GM19324 (cell line): Measurements from ENCODE around the gene PPP6R3.
"Not testable (repeated sequence)": the region's sequence is repeated elsewhere in the genome, so short reads cannot be mapped to it uniquely, and the experiment has no call there.

Experiments used
- ATAC-seq: cut with Tn5 transposase; IDR thresholded peaks from one replicate; pipeline ENCODE4 v1.9.1; 2021; ENCODE audit warnings: mild to moderate bottlenecking, moderate library complexity; ENCODE audit not compliant: unreplicated experiment, low FRiP score

PPP6R3 gene

GRCh38 chr11:68455485-68455884 lies 5.1 kb upstream of the PPP6R3 start:
- ATAC-seq: no peak

GRCh38 chr11:68457216-68457897 lies 3.2 kb upstream of the PPP6R3 start:
- ATAC-seq: no peak

DNA sequence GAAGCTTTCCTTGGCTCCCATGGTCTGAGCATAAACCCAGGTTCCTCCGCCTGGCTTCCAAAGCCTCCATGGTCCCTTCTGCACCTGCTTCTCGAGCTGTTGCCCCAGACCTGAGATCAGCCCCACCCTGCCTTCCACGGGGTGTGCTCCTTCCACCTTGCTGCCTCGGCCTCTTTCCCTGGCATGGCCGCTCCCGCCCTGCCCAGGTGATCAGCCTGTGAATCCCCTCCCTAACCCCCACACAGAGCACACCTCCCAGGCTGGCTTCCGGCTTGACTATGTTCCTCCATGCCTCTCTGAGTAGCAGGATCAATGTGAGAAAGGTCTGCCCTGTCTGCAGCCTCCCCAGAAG lies 2.7 kb upstream of the PPP6R3 start:
- no peak for ATAC-seq

- not testable (repeated sequence) for ATAC-seq
Observed at GRCh38 chr11:68458340-68458739, 2.2 kb upstream of the PPP6R3 start.

DNA sequence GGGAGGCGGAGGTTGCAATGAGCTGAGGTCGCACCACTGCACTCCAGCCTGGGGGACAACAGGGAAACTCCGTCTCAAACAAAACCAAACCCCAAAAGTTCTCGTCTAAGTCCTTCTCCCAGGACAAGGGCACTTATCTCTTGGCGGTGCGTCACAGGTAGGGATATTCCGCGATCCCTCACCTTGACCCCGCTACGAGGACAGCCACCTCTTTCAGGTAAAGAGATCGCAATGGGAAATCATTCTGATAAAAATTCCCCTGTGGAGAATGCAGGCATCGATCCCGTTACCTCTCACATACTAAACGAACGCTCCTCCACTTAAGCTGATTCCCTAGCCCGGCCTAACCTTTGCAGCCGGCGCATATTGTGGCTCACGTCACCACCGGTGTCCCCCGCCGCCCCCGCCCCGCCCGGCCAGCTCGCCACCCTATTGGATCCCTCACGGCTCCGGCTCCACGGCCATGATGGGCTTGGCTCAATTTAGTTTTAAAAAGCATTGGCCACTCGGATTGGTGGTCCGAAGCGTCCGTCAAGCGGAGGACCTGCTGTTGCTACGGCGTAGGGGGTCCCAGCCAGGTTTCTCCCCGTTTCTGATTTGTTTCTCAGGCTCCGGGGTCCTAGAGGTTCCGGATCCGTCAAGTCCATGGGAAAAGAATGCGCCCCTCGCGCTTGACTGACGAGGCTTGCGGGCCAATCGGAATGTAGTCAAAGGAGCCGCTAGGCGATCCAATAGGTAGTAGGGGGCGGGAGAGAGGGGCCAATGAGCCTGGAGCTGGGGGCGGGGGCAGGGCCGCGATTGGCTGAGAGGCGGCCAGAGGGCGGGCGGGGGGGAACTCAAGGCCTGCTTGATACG lies 439 bp upstream of the PPP6R3 start:
- peak; percentile 85 for ATAC-seq

- no peak for ATAC-seq
Observed at GRCh38 chr11:68461575-68461917, 994 bp downstream of the PPP6R3 start.

DNA sequence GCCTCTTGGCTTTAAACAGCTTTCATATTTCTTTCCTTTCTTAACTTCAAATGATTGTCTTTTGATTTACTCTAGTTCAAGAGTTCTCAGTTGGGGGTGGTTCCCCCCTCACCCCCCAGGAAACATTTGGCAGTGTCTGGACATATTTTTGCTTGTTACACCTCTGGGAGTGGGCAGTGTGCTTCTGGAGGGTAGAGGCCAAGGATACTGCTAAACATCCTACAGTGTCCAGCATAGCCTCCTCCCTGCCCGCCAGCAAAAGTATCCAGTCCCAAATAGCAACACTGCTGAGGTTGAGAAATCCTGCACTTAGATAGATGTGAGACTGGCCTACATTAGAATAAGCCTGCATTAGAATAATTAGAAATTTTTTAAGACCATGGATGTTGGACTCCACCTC lies 3.2 kb downstream of the PPP6R3 start:
- no peak for ATAC-seq

DNA sequence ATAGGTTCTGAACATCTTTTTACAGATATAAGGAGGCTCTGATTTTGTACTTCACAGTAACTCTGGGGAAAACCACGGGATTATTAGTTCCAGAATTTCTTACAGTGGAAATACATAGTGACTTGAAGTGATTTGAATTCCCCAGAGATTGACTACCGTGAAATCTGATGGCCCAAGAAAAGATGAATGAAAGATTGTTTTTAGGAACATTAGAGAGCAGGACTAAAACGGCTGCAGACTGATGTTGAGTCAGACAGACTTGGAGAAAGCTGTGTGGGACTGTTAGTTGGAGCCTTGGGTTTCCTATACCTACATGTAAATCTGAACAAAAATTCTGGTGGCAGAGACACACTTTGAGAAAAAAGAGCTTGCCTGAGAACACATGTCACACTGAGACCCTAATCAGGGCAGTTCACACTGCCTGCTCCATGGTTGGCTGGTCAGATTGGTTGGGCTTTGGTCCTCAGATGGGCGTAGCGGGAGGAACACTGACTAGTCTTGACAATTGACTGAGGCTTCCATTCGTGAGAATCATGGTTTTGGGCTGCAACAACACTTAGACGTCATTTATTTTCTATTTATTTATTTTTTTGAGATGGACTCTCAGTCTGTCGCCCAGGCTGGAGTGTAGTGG lies 6.8 kb downstream of the PPP6R3 start:
- ATAC-seq: no peak

DNA sequence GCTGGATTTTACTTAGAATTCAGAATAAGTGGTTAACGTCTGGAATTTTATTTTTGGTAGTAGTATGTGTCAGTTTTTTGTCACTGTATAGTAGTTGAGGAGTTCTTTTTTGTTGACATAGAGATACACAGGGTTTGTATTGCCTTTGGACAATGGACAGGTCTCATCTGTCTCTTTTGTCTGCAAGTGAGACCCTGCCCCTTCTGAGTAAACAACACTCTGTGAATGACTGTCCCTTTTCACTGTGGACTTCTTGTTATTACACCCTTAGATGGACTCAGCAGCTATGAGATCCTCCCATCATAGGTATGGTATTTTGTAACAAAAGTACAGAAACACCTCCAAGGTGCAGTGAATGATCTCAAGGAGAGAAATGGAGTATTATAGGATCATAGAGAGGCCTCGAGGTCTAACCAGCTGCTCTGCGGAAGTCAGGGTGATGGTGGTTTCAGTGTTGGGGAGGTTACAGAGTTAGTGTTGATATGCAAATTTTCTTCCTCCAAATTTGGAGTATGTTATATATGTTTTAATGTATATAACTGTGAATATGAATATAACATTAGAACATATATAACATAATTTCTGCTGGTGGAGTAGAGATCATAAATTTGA lies 7.8 kb downstream of the PPP6R3 start:
- no peak for ATAC-seq

GRCh38 chr11:68469122-68469521 lies 8.6 kb downstream of the PPP6R3 start:
- no peak for ATAC-seq

DNA sequence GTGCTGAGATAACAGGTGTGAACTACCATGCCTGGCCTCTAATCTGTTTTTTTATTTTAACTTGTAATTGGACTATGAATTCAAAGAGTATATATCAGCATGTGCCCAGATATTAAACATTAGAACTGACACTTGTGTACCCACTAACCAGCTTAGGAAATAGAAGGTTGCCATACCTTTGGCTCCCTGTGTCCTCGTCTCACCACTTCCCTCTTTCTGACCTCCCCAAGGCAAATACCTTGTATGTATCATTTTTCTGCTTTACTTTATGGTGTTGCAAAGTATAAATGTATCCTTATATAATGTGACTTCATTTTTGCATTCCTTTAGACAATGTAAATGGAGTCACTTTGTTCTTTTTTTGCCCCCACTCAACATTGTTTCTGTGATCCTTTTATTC lies 9.1 kb downstream of the PPP6R3 start:
- ATAC-seq: no peak

GRCh38 chr11:68470304-68470811 lies 9.8 kb downstream of the PPP6R3 start:
- ATAC-seq: no peak

DNA sequence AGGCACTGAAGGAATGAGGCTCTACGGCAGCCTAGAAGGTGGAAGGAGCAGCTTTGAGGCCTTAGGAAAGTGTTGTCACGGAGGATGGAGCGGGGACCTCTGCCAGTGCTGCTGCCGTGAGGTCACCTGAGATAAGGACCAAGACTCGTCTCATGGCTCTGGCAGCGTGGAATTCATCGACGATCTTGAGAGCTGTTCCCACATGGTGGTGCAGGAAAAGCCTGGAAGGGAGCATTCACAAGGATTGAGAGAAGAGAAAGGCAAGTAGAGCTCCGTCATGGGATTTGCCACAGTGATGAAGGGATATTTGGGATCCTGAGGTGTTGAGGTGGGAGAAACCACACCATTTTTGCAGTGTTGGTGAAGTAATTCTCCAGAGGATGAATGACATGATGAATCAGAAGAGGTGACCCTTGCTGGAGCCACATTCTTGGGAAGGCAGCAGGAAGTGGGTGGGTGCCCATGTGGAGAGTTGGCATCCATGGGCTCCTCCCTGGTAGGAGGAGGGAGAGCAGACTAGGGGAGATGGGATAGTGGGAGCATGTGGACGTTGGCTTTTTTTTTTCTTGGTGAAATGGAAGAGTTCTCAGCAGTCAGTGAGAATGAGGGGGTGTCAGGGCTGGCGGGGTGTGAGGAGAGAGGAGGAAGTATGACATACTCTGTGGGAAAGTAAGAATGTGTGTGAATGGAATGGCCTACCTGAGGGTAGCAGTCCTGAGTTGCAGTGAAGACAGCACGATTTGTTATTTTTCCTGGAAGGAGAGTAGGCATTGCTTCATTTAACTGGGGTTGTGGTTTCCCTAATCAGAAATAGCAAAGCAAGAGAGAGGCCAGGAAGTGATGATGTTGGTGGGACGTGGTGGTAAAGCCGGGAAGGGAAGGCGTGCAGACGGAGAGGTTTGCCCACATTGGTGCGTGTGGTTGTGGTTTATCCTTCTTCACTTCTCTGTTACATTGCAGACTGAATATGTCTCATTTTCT lies 11.1 kb downstream of the PPP6R3 start:
- no peak for ATAC-seq

GRCh38 chr11:68472778-68473177 lies 12.2 kb downstream of the PPP6R3 start:
- no peak for ATAC-seq

GRCh38 chr11:68473693-68474092 lies 13.1 kb downstream of the PPP6R3 start:
- ATAC-seq: no peak

DNA sequence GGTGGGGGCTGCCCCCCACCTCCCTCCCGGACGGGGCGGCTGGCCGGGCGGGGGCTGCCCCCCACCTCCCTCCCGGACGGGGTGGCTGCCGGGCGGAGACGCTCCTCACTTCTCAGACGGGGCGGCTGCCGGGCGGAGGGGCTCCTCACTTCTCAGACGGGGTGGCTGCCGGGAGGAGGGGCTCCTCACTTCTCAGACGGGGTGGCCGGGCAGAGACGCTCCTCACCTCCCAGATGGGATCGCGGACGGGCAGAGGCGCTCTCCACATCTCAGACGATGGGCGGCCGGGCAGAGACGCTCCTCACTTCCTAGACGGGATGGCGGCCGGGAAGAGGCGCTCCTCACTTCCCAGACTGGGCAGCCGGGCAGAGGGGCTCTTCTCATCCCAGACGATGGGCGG lies 15.1 kb downstream of the PPP6R3 start:
- not testable (repeated sequence) for ATAC-seq

DNA sequence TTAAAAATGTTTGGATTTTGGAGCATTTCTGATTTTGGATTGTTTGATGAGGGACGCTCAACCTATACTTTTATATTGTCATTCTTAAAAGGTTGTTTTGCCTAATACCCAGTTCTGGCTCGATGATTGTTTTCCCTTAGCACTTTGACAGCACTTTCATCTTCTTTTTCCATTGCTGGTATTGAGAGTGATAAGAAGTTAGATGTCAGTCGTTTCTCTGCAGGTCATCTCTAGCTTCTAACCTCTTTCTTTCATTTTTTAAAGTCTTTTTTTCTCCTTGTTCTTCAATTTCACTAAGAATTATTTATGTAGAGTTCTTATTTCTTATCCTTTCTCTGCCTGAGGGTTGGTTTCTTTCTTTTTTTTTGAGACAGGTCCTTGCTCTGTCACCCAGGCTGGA lies 18.8 kb downstream of the PPP6R3 start:
- ATAC-seq: no peak

GRCh38 chr11:68480193-68480592 lies 19.6 kb downstream of the PPP6R3 start:
- no peak for ATAC-seq

DNA sequence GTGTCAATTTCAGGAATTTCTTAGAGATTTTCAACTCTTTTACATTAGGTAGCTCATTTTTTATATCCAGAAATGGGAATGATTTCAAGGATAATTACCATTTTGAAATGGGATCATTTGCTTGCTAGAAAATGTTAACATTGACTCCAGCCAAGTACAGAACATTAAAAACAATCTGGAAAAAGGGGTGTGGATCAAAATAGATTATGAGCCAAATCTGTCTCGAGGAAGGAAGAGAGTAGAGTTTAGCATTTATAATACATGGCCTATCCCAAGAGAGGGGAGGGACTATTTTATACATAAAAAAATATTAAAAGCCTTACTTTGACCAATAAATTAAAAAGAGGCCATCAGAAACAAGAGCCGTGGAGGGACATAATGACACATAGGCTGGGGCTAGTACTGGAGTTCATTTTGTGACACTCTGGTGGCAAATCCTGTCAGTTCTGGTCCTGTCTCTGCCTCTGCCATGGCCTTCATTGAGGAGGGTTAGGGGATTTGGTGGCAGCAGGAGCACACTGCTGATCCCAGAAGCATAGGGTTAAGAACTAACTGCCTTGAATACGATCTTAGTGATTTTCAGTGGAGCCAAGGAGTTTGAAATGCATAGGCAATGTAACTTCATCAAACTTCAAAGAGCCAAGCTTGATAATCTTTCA lies 20.4 kb downstream of the PPP6R3 start:
- no peak for ATAC-seq
